ENCODE measurements around the gene HDAC4. TPM values are rescaled to one million over a fixed set of nuclear protein-coding genes. Genes with fewer than 3 reads are reported as not detected.
A peak's percentile ranks its signal among the peaks of the same experiment; 100 is the strongest.

Gene HDAC4
- total RNA-seq, 2 donors from 2014 or later, result 22.3 to 48.6 TPM

DNA sequence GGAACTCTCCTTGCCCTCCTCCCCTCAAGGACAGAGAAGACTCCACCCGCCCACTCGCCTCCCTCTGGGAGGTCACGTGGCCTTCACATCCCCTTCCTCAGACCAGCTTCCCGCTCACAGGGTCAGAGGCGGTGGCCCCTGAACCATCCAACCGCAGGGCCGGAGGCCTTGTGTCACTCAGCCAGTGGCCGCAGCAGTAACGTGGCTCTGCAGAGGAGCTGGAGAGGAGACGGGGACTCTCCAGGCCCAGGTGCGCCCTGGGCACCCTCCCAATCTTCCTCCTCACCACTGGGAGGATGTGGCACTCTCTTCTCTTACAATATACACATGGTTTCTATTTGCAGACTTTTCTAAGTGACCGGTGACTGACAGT lies 391.2 kb downstream of the HDAC4 start:
- ATAC-seq (no peak), DNase-seq (ENCODE audit: low spot score) (peak; percentile 1)
- Mint-ChIP-seq H3K9me3 (no peaks in the 10 kb centered on the region), H3K4me3 (no peak overlapping the region), H3K4me1 (ENCODE audit: low read depth in 2 of 2) (no peaks in the 10 kb centered on the region), H3K36me3 (no peaks in the 10 kb centered on the region), H3K27ac (no peak overlapping the region), H3K27me3 (peaks cover 23 to 31% of the 10 kb centered on the region in 2 donors)

DNA sequence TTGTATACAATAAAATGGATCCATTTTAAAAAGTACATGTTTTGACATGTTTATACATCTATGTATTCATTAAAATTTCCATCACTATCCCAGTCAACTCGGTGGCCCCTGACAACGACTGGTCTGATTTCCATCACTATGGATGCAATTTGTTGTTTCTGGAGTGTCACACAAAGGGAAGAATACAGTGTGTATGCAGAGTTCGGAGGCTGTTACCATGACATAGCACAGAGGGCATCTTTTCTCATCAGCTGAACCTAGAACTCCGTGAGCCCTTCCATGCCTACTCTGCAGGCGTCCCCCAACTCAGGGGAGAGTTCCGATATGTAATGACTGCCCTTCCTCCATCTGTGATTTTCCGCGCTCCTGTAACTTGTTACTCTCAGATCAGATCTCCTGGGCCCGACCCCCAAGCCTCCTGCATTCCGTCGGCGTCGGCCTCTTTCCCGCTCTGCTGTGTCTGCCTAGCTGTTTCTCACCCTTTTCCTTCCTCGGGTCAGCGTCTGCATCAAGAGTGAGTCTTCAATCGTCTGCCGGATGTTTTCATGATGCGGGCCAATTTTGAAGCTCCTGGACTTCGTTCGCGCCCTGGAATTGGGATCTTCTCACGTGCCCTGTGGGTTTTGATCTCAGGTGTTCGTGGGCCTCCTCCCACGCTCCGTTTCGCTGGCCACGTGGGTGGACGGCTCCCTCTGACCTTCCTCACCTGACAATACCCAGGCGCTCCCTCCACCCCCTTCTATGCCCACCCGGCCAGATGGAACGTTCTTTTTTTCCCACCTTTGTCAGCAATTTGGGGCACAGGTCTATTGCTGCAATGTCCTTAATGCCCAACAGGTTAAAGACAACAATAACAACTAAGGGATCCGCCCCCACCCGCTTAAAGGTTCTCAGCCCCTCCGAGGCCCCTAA lies 391.9 kb downstream of the HDAC4 start:
- Mint-ChIP-seq H3K27me3 (peaks cover 23 to 31% of the 10 kb centered on the region in 2 donors), H3K4me3 (no peak overlapping the region), H3K27ac (no peak overlapping the region), H3K4me1 (ENCODE audit: low read depth in 2 of 2) (no peaks in the 10 kb centered on the region), H3K9me3 (no peaks in the 10 kb centered on the region), H3K36me3 (no peaks in the 10 kb centered on the region)
- no peak for ATAC-seq
- peak; percentile 42 for DNase-seq (ENCODE audit: low spot score)

DNA sequence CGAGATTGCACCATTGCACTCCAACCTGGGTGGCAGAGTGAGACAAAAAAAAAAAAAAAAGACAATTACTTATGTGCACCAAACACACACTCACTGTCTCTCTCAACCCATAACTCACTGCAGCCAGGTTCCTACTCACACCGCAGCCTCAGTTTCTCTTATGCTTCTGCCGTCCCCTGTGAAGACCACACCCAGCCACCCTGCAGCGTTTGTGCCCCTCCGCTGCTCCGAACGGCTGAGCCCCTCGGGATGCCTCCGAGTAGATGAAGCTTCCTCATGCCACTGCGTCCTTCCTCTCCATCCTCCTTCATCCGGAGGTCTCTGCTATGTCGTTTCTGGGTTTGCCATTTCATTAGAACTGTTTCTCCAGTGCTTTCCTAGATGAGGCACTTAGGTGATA lies 392.8 kb downstream of the HDAC4 start:
- peaks cover 23 to 30% of the 10 kb centered on the region in 2 donors for H3K27me3 Mint-ChIP-seq
- ATAC-seq (no peak), DNase-seq (ENCODE audit: low spot score) (peak; percentile 25)
- H3K9me3 Mint-ChIP-seq, result no peaks in the 10 kb centered on the region
- no peak overlapping the region for H3K4me3 Mint-ChIP-seq
- H3K27ac Mint-ChIP-seq, result no peak overlapping the region
- H3K4me1 Mint-ChIP-seq (ENCODE audit: low read depth in 2 of 2), result no peaks in the 10 kb centered on the region
- H3K36me3 Mint-ChIP-seq, result no peaks in the 10 kb centered on the region

GRCh38 chr2:239006622-239007285 lies 394.1 kb downstream of the HDAC4 start:
- no peak overlapping the region for H3K4me3 Mint-ChIP-seq

DNA sequence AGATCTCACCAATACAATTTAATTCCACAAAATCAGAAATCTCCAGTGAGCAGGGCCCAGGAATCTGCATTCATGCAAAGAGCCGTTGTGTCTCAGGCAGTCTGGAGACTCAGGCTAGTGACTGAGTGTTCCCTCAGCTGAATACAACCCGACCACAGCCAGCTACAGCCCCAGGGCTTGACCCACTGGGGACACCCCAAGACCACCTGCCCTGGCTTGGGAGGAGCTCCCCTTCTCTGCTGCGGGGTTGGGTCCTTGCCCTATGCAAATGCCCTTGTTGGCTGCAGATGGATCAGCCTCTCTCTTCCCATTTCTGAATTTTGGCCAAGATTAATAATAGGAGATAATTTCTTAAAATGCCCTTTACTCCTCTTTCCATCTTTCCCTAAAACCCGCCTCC lies 395.2 kb downstream of the HDAC4 start:
- Mint-ChIP-seq H3K27ac (no peak overlapping the region), H3K4me3 (no peak overlapping the region), H3K27me3 (peaks cover 22 to 39% of the 10 kb centered on the region in 2 donors), H3K9me3 (no peaks in the 10 kb centered on the region), H3K4me1 (ENCODE audit: low read depth in 2 of 2) (no peaks in the 10 kb centered on the region), H3K36me3 (no peaks in the 10 kb centered on the region)
- peak; percentile 10 for DNase-seq (ENCODE audit: low spot score)
- ATAC-seq, result no peak

More at GRCh38 chr2:239006622-239007285, 394.1 kb downstream of the HDAC4 start:
- Mint-ChIP-seq H3K4me1 (ENCODE audit: low read depth in 2 of 2) (no peaks in the 10 kb centered on the region), H3K36me3 (no peaks in the 10 kb centered on the region), H3K27me3 (peaks cover 22 to 35% of the 10 kb centered on the region in 2 donors), H3K27ac (no peak overlapping the region), H3K9me3 (no peaks in the 10 kb centered on the region)
- peak; percentile 44 for DNase-seq (ENCODE audit: low spot score)
- no peak for ATAC-seq

- peak; percentile 31 for DNase-seq (ENCODE audit: low spot score)
- Mint-ChIP-seq H3K9me3 (no peaks in the 10 kb centered on the region), H3K27ac (no peak overlapping the region), H3K4me3 (no peak overlapping the region), H3K27me3 (peaks cover 22 to 39% of the 10 kb centered on the region in 2 donors), H3K36me3 (no peaks in the 10 kb centered on the region), H3K4me1 (ENCODE audit: low read depth in 2 of 2) (no peaks in the 10 kb centered on the region)
- no peak for ATAC-seq
Measured at GRCh38 chr2:239004274-239005015, 396.4 kb downstream of the HDAC4 start.

GRCh38 chr2:239003624-239004273 lies 397.1 kb downstream of the HDAC4 start:
- no peaks in the 10 kb centered on the region for H3K36me3 Mint-ChIP-seq
- no peaks in the 10 kb centered on the region for H3K9me3 Mint-ChIP-seq
- no peak overlapping the region for H3K4me3 Mint-ChIP-seq
- ATAC-seq (no peak), DNase-seq (ENCODE audit: low spot score) (no peak)
- no peaks in the 10 kb centered on the region for H3K4me1 Mint-ChIP-seq (ENCODE audit: low read depth in 2 of 2)
- no peak overlapping the region for H3K27ac Mint-ChIP-seq
- peaks cover 18 to 36% of the 10 kb centered on the region in 2 donors for H3K27me3 Mint-ChIP-seq

GRCh38 chr2:239002954-239003623 lies 397.7 kb downstream of the HDAC4 start:
- Mint-ChIP-seq H3K36me3 (no peaks in the 10 kb centered on the region), H3K4me1 (ENCODE audit: low read depth in 2 of 2) (no peaks in the 10 kb centered on the region), H3K27ac (no peak overlapping the region), H3K4me3 (no peak overlapping the region), H3K27me3 (peaks cover 16 to 29% of the 10 kb centered on the region in 2 donors), H3K9me3 (no peaks in the 10 kb centered on the region)
- ATAC-seq, result no peak
- no peak for DNase-seq (ENCODE audit: low spot score)

DNA sequence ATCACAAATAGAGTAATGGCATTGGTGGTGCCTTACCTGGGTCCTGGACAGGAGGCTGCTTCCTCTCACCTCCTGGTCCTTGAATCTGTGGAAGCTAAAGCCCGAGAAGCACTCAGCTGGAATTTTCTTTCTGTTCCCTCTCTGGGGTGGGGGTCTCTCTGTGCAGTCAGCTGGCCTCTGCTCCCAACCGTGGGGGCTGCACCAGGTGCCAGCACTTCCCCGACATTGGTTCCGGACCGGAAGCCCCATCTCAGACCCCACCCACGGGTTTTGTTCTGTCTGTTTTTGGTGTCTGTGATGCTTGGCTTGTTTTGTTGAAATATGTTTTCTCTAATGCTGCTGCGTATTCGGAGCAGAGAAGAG lies 398.2 kb downstream of the HDAC4 start:
- Mint-ChIP-seq H3K27me3 (peaks cover 15 to 28% of the 10 kb centered on the region in 2 donors), H3K4me3 (no peak overlapping the region), H3K27ac (no peak overlapping the region), H3K9me3 (no peaks in the 10 kb centered on the region), H3K4me1 (ENCODE audit: low read depth in 2 of 2) (no peaks in the 10 kb centered on the region), H3K36me3 (no peaks in the 10 kb centered on the region)
- ATAC-seq (no peak), DNase-seq (ENCODE audit: low spot score) (no peak)

DNA sequence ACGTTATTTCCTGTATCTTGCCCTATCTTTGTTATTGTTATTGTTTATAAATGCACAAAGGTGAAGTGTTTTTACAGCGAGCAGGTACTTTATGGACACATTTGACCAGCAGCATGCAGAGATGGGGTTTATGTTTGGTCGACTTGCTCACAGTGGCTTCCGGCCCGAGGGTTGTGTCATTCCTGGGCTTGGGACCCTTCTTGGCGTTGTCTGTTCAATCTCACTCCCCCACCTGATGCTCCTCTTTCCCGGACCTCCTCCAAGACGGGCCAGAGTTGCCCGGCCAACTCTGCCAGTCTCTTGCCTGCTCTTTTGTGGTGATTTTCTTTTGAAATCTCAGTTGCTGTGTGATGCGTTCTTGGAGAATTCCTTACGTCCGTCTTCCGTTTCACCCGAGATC lies 399.0 kb downstream of the HDAC4 start:
- Mint-ChIP-seq H3K4me3 (no peak overlapping the region), H3K9me3 (no peaks in the 10 kb centered on the region), H3K27ac (no peak overlapping the region), H3K4me1 (ENCODE audit: low read depth in 2 of 2) (no peaks in the 10 kb centered on the region), H3K36me3 (no peaks in the 10 kb centered on the region), H3K27me3 (peaks cover 18 to 27% of the 10 kb centered on the region in 2 donors)
- DNase-seq (ENCODE audit: low spot score) (no peak), ATAC-seq (no peak)

GRCh38 chr2:239000500-239001073 lies 400.2 kb downstream of the HDAC4 start:
- Mint-ChIP-seq H3K9me3 (no peaks in the 10 kb centered on the region), H3K36me3 (no peaks in the 10 kb centered on the region), H3K4me3 (no peak overlapping the region), H3K27me3 (peaks cover 10 to 15% of the 10 kb centered on the region in 2 donors), H3K27ac (no peak overlapping the region), H3K4me1 (ENCODE audit: low read depth in 2 of 2) (no peaks in the 10 kb centered on the region)
- no peak for DNase-seq (ENCODE audit: low spot score)
- no peak for ATAC-seq

DNA sequence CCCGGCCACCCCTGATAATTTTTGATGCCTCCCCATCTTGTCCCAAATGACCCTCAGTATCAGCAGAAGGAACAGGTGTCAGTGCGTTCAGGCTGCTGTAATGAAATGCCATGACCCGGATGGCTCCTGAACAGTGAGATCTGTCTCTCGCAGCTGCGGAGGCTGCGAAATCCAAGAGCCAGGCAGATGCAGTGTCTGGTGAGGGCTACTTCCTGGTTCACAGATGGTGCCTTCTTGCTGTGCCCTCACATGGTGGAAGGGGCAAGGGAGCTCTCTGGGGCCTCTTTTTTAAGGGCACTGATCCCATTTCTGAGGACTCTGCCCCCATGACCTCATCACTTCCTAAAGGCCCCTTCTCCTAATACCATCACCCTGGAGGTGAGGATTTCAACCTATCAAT lies 400.7 kb downstream of the HDAC4 start:
- no peak overlapping the region for H3K27ac Mint-ChIP-seq
- ATAC-seq (no peak), DNase-seq (ENCODE audit: low spot score) (no peak)
- peaks cover 12 to 15% of the 10 kb centered on the region in 2 donors for H3K27me3 Mint-ChIP-seq
- no peaks in the 10 kb centered on the region for H3K36me3 Mint-ChIP-seq
- H3K4me1 Mint-ChIP-seq (ENCODE audit: low read depth in 2 of 2), result no peaks in the 10 kb centered on the region
- H3K9me3 Mint-ChIP-seq, result no peaks in the 10 kb centered on the region
- no peak overlapping the region for H3K4me3 Mint-ChIP-seq

DNA sequence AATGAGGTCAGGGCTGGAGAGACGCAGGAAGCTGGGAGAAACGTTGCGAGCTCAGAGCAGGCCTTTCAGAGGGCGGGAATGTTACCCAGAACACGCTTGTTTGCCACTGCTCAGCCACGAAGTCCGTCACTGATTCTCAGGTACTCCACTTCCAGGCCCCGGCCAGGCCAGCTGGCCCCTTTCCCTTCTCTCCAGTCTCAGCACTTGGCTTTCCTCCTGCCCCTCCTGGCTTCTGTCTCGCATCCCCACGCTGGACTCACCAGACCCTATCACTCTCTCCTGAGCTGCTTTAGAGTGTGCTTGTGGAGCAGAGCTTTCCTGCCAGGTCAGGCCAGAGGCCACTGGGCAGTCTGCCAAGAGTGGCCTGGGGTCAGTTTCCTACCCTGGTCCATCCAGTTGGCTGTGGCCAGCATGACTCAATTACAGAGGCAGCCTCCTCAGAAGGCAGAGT lies 401.5 kb downstream of the HDAC4 start:
- DNase-seq (ENCODE audit: low spot score) (no peak), ATAC-seq (peak in 1 of 2 donors; percentile 28)
- Mint-ChIP-seq H3K4me3 (no peak overlapping the region), H3K36me3 (no peaks in the 10 kb centered on the region), H3K27me3 (peaks cover 15 to 20% of the 10 kb centered on the region in 2 donors), H3K9me3 (no peaks in the 10 kb centered on the region), H3K27ac (no peak overlapping the region), H3K4me1 (ENCODE audit: low read depth in 2 of 2) (peaks cover 0 to 2% of the 10 kb centered on the region in 2 donors)
